ENCODE measurements around the gene ATP2B3. TPM values are rescaled to one million over a fixed set of nuclear protein-coding genes. Genes with fewer than 3 reads are reported as not detected.

ATP2B3 gene
- total and polyA plus RNA-seq, 9 of the 15 experiments (the other 6 are each of a cell fraction or from before 2014, with no cell fraction given), result 0.04 TPM; not detected in 8

DNA sequence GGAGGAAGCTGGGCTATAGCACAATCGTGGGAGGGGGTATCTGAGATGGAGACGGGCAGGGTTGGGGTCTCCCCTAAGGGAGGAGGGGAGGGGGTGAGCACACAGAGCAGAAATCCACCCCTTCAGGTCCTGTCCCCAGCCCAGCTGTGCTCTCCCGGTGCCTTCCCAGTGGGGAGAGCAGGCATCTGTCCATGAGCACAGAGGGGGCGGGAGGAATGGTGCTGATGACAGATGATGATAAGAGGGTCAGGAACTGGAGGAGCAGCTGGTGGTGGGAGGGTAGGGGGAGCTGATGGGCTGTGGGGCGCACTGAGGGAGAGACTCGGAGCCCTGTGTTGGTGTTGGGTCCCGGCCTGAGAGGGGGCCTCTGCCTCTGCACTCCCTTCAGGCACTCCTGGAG lies 8.6 kb downstream of the ATP2B3 start:
- TF ChIP-seq ZNF695 (CRISPR knock-in tag; IDR thresholded peaks at IDR 0.05), result no peak
- TF ChIP-seq ZNF197 (CRISPR knock-in tag; IDR thresholded peaks at IDR 0.05; ENCODE audit: low read depth), result no peak
- TF ChIP-seq CBX8 (IDR thresholded peaks at IDR 0.05; ENCODE audit: borderline replicate concordance, extremely low read depth, low read depth, low read length, poor library complexity, severe bottlenecking), result no peak
- no peak for TF ChIP-seq SP1 (CRISPR knock-in tag; IDR thresholded peaks at IDR 0.05)
- no peak for TF ChIP-seq ZEB2 (IDR thresholded peaks at IDR 0.05)
- TF ChIP-seq NUFIP1 (IDR thresholded peaks at IDR 0.05; ENCODE audit: partially characterized antibody), result no peak
- 0% methylated on average over 6 of the region's 7 CpGs for WGBS (ENCODE audit: insufficient coverage, low coverage, missing lambda C conversion rate)
- no peak overlapping the region for H3K4me3 ChIP-seq
- H3K4me2 ChIP-seq (ENCODE audit: insufficient read depth, low read length), result no peak overlapping the region
- no peaks in the 10 kb centered on the region for H3K9me1 ChIP-seq (ENCODE audit: control insufficient read depth, insufficient read depth, low read length)
- FAIRE-seq (no peak), ATAC-seq (no peak), DNase-seq (ENCODE audit: extremely low read depth in 1 of 4, low spot score in 3 of 4) (peak in 2 of 4 experiments; percentile 27 to 28)
- BruUV-seq (replicated peaks), result no TSS peak
- ChIA-PET CTCF (ENCODE audit: low intra/inter-chr PET ratio) (no interaction called here), POLR2A (no interaction called here)
- H3K27ac ChIP-seq (ENCODE audit: extremely low read depth, low read depth, low read length), result no peak overlapping the region
- no peaks in the 10 kb centered on the region for H3K79me2 ChIP-seq (ENCODE audit: control insufficient read depth, insufficient read depth, low read length)
- H3K36me3 ChIP-seq (ENCODE audit: control insufficient read depth, insufficient read depth, low read length), result no peaks in the 10 kb centered on the region
- intact Hi-C loops (cut with micrococcal nuclease), result no loop called here
- peaks cover 0 to 1% of the 10 kb centered on the region in 2 experiments; a peak in 2 of 5 replicates for H3K4me1 ChIP-seq (replicated peaks in 1 of 2; ENCODE audit: control insufficient read depth in 2 of 2, insufficient read depth in 2 of 2, low read length in 2 of 2)
- no peak overlapping the region for H2AFZ ChIP-seq (ENCODE audit: low read depth, low read length)
- no peaks in the 10 kb centered on the region for H4K20me1 ChIP-seq (replicated peaks; ENCODE audit: control insufficient read depth, insufficient read depth, low read length)
- H3K9ac ChIP-seq (ENCODE audit: insufficient read depth in 1 of 2, low read depth in 2 of 2, low read length in 2 of 2), result no peak overlapping the region
- H3K9me3 ChIP-seq (replicated peaks; ENCODE audit: control insufficient read depth, insufficient read depth, low read depth, low read length), result no peaks in the 10 kb centered on the region
- in situ Hi-C loops (cut with MboI), result no loop called here
- peaks cover 25 to 70% of the 10 kb centered on the region in 2 experiments; a peak in 4 of 5 replicates for H3K27me3 ChIP-seq (ENCODE audit: control insufficient read depth in 2 of 2, insufficient read depth in 2 of 2, low read length in 2 of 2)

DNA sequence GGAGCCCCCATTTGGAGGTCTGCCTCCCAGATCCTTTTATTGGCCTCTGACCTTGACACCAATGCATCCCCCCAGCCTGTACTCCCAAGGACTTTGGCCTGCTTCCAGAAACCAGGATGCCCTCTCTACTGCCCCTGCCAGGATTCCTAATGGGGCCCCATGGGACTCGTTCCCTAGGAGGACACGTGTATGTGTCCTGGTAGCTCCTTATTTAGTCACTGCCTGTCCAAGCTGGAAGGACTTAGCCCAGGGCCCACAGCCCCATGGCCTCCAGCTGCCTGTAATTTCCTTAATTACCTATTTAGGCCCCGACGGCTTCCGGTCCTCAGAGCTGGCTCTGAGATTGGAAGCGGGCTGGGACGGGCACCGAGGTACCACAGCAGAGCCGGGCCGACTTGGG lies 9.4 kb downstream of the ATP2B3 start:
- ATAC-seq (no peak), FAIRE-seq (no peak), DNase-seq (ENCODE audit: extremely low read depth in 1 of 4, low spot score in 3 of 4) (no peak)
- no peaks in the 10 kb centered on the region for H3K9me1 ChIP-seq (ENCODE audit: control insufficient read depth, insufficient read depth, low read length)
- intact Hi-C loops (cut with micrococcal nuclease), result no loop called here
- H3K4me2 ChIP-seq (ENCODE audit: insufficient read depth, low read length), result no peak overlapping the region
- no peak overlapping the region for H3K4me3 ChIP-seq
- H3K79me2 ChIP-seq (ENCODE audit: control insufficient read depth, insufficient read depth, low read length), result no peaks in the 10 kb centered on the region
- H3K27ac ChIP-seq (ENCODE audit: extremely low read depth, low read depth, low read length), result no peak overlapping the region
- no peaks in the 10 kb centered on the region for H4K20me1 ChIP-seq (replicated peaks; ENCODE audit: control insufficient read depth, insufficient read depth, low read length)
- no peaks in the 10 kb centered on the region for H3K36me3 ChIP-seq (ENCODE audit: control insufficient read depth, insufficient read depth, low read length)
- ChIA-PET CTCF (ENCODE audit: low intra/inter-chr PET ratio) (no interaction called here), POLR2A (interaction anchor here (0.7 kb wide), 1 partner anchor 40 kb away, joined by 3 read pairs; no protein-coding TSS in a partner anchor)
- no peak overlapping the region for H2AFZ ChIP-seq (ENCODE audit: low read depth, low read length)
- 0% methylated on average over 6 of the region's 10 CpGs for WGBS (ENCODE audit: insufficient coverage, low coverage, missing lambda C conversion rate)
- peaks cover 25 to 68% of the 10 kb centered on the region in 2 experiments; a peak in 4 of 5 replicates for H3K27me3 ChIP-seq (ENCODE audit: control insufficient read depth in 2 of 2, insufficient read depth in 2 of 2, low read length in 2 of 2)
- 0 out of 4 replicates have a peak overlapping the region, but pooled peaks of 1 of the 2 experiments have one; percentile 17 for H3K9ac ChIP-seq (ENCODE audit: insufficient read depth in 1 of 2, low read depth in 2 of 2, low read length in 2 of 2)
- no peaks in the 10 kb centered on the region for H3K9me3 ChIP-seq (replicated peaks; ENCODE audit: control insufficient read depth, insufficient read depth, low read depth, low read length)
- TF ChIP-seq, protein P1, sequence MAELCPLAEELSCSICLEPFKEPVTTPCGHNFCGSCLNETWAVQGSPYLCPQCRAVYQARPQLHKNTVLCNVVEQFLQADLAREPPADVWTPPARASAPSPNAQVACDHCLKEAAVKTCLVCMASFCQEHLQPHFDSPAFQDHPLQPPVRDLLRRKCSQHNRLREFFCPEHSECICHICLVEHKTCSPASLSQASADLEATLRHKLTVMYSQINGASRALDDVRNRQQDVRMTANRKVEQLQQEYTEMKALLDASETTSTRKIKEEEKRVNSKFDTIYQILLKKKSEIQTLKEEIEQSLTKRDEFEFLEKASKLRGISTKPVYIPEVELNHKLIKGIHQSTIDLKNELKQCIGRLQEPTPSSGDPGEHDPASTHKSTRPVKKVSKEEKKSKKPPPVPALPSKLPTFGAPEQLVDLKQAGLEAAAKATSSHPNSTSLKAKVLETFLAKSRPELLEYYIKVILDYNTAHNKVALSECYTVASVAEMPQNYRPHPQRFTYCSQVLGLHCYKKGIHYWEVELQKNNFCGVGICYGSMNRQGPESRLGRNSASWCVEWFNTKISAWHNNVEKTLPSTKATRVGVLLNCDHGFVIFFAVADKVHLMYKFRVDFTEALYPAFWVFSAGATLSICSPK (IDR thresholded peaks at IDR 0.05; ENCODE audit: borderline replicate concordance), result no peak
- 0 out of 2 replicates have a peak, but pooled peaks have one; percentile 7 for TF ChIP-seq NFIC (IDR thresholded peaks at IDR 0.05)
- no TSS peak for BruUV-seq (replicated peaks)
- in situ Hi-C loops (cut with MboI), result no loop called here
- peaks cover 0 to 4% of the 10 kb centered on the region in 2 experiments; a peak in 2 of 5 replicates for H3K4me1 ChIP-seq (replicated peaks in 1 of 2; ENCODE audit: control insufficient read depth in 2 of 2, insufficient read depth in 2 of 2, low read length in 2 of 2)

Measured in K562 (cell line).